ENCODE results near the gene EYS. TPM values are rescaled to one million over a fixed set of nuclear protein-coding genes. Genes with fewer than 3 reads are reported as not detected.

EYS gene
- total RNA-seq, 1 donor from 2014 or later, result not detected

DNA sequence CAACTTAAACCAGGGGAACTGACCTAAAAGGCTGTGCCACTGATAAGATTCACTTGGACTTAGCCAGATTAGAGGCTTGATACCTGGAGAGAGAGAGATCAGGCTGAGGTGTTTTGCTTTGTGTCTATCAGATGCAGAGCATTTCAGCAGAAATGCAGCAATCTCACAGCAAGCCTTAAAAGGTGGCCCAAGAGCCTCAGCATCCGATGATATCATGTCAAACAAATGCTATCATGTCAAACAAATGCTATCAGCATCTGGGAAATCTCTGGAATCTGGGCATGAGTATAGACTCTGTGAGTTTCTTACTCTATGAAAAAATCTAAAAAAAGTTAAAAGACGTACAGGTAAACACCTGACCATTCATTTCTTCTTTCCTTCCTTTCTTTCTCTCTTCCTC lies 718.9 kb downstream of the EYS start:
- Histone ChIP-seq H3K36me3 (no peaks in the 10 kb centered on the region), H3K4me1 (no peaks in the 10 kb centered on the region), H3K27ac (no peak overlapping the region), H3K27me3 (no peaks in the 10 kb centered on the region), H3K4me3 (no peak overlapping the region), H3K9me3 (no peaks in the 10 kb centered on the region)
- intact Hi-C loops (cut with DNase I), result no loop called here
- TF ChIP-seq, protein P1, sequence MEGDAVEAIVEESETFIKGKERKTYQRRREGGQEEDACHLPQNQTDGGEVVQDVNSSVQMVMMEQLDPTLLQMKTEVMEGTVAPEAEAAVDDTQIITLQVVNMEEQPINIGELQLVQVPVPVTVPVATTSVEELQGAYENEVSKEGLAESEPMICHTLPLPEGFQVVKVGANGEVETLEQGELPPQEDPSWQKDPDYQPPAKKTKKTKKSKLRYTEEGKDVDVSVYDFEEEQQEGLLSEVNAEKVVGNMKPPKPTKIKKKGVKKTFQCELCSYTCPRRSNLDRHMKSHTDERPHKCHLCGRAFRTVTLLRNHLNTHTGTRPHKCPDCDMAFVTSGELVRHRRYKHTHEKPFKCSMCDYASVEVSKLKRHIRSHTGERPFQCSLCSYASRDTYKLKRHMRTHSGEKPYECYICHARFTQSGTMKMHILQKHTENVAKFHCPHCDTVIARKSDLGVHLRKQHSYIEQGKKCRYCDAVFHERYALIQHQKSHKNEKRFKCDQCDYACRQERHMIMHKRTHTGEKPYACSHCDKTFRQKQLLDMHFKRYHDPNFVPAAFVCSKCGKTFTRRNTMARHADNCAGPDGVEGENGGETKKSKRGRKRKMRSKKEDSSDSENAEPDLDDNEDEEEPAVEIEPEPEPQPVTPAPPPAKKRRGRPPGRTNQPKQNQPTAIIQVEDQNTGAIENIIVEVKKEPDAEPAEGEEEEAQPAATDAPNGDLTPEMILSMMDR (IDR thresholded peaks at IDR 0.05), result no peak
- no peak for DNase-seq (ENCODE audit: low spot score in 2 of 2)

DNA sequence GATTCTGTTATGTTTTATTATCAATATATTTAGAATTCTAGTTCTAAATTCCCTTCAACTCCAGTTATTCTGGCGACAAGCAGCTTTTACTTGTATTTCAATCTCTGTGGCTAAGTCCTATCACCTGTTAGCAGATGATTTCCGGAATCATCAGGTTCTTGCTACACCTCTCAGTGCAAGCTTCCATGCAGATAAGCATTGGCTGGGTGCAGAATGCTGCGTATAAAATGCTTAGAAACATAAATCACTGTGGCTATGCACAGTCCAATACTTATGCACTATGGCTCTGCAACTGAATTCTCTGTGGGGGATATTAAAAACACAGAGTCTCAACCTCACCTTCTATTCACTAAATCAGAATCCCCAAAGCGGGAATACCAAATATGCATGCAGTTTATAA lies 720.0 kb downstream of the EYS start:
- TF ChIP-seq, protein P1 (IDR thresholded peaks at IDR 0.05), result no peak
- DNase-seq (ENCODE audit: low spot score in 2 of 2), result no peak
- intact Hi-C loops (cut with DNase I), result no loop called here
- Histone ChIP-seq H3K4me3 (no peak overlapping the region), H3K9me3 (no peaks in the 10 kb centered on the region), H3K27ac (no peak overlapping the region), H3K4me1 (no peaks in the 10 kb centered on the region), H3K27me3 (no peaks in the 10 kb centered on the region), H3K36me3 (no peaks in the 10 kb centered on the region)

DNA sequence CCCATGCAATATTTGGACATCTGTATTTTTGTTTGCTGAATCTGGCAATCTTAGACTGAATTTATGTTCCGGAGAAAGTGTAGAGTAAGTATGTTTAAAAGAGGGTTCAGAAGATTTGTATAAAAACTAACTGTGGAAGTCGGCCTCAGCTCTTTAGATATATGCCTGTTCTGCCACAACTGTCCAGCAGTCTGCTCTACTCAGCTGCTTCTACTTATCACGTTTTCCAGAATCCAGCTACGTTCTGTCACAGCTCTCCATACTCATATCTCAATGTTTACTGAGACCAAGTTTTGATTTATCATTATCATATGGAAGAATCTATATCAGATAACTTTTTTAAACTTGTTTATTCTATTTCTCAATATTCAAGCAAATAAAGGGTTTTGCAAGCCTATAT lies 721.3 kb downstream of the EYS start:
- TF ChIP-seq, protein P1 (IDR thresholded peaks at IDR 0.05), result no peak
- Histone ChIP-seq H3K27me3 (no peaks in the 10 kb centered on the region), H3K9me3 (no peaks in the 10 kb centered on the region), H3K4me1 (no peaks in the 10 kb centered on the region), H3K36me3 (no peaks in the 10 kb centered on the region), H3K4me3 (no peak overlapping the region), H3K27ac (no peak overlapping the region)
- no peak for DNase-seq (ENCODE audit: low spot score in 2 of 2)
- intact Hi-C loops (cut with DNase I), result no loop called here

DNA sequence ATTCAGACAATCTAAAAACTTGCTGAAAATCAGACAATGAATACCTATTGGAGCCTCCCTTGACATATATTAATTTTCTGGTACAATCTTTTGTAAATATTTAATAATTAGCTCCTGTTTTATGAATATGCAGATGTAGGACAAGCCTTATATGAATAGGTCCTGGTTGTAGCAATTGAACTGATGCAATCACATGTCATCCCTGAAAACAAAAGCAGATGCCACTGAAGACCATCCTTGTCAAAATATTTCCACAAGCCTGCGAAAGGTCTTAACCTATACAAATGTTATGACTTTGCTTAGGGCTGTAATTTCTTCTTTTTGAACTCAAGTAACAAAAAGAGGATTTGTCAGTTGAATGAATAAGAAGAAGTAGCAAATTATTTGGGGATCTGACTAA lies 722.1 kb downstream of the EYS start:
- Histone ChIP-seq H3K27me3 (no peaks in the 10 kb centered on the region), H3K9me3 (no peaks in the 10 kb centered on the region), H3K4me3 (no peak overlapping the region), H3K27ac (no peak overlapping the region), H3K36me3 (no peaks in the 10 kb centered on the region), H3K4me1 (no peaks in the 10 kb centered on the region)
- intact Hi-C loops (cut with DNase I), result no loop called here
- TF ChIP-seq, protein P1 (IDR thresholded peaks at IDR 0.05), result no peak
- no peak for DNase-seq (ENCODE audit: low spot score in 2 of 2)

DNA sequence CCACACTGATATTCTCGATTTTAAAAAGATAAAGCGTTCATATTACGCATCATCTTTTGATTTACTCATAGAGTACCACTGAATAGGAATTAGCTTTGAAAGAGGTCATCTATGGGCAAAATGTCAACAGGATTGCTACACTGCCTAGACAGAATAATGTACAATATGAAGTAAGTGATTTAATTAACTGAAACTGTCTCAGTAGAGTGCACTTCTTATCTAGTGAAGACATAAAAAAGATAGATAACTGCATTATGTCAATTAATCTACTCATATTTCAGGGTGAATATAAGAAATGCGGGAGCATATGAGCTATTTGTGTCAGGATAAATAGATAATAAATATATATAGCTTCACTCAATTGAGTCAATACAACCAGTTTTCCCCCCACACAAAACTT lies 723.9 kb downstream of the EYS start:
- H3K27me3 ChIP-seq, result no peaks in the 10 kb centered on the region
- H3K36me3 ChIP-seq, result no peaks in the 10 kb centered on the region
- H3K4me1 ChIP-seq, result no peaks in the 10 kb centered on the region
- DNase-seq (ENCODE audit: low spot score in 2 of 2), result no peak
- no peak overlapping the region for H3K27ac ChIP-seq
- intact Hi-C loops (cut with DNase I), result no loop called here
- no peak overlapping the region for H3K4me3 ChIP-seq
- no peaks in the 10 kb centered on the region for H3K9me3 ChIP-seq
- TF ChIP-seq, protein P1 (IDR thresholded peaks at IDR 0.05), result no peak

DNA sequence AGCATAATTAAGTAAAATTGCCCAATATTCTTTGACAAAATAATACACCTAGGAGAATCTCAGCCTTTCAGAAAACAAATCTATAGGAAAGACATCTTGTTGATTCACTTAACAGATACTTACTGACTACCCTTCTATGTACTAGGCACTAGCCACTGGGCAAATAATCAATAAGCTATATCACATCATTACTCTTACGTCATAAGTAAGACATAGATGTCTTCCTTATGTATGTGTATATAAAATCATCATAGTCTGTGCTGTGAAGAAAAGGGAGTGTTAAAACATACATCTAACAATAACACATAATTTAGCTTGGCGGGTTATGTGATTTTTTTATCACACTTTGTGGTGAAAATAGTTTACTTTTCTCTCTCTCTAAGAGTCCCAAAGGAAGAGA lies 733.9 kb downstream of the EYS start:
- no peak overlapping the region for H3K27ac ChIP-seq
- H3K36me3 ChIP-seq, result no peaks in the 10 kb centered on the region
- H3K4me1 ChIP-seq, result no peaks in the 10 kb centered on the region
- TF ChIP-seq, protein P1 (IDR thresholded peaks at IDR 0.05), result no peak
- H3K4me3 ChIP-seq, result no peak overlapping the region
- intact Hi-C loops (cut with DNase I), result no loop called here
- H3K9me3 ChIP-seq, result no peaks in the 10 kb centered on the region
- H3K27me3 ChIP-seq, result no peaks in the 10 kb centered on the region
- DNase-seq (ENCODE audit: low spot score in 2 of 2), result no peak

Measured in ascending aorta (tissue), 2 donors.